ENCODE data around the gene CSTB. TPM values are rescaled to one million over a fixed set of nuclear protein-coding genes. Genes with fewer than 3 reads are reported as not detected.
A peak's percentile ranks its signal among the peaks of the same experiment; 100 is the strongest.

The CSTB gene
- polyA plus RNA-seq, 3 donors from 2014 or later, result 37.9 to 63.0 (median 52.2) TPM

DNA sequence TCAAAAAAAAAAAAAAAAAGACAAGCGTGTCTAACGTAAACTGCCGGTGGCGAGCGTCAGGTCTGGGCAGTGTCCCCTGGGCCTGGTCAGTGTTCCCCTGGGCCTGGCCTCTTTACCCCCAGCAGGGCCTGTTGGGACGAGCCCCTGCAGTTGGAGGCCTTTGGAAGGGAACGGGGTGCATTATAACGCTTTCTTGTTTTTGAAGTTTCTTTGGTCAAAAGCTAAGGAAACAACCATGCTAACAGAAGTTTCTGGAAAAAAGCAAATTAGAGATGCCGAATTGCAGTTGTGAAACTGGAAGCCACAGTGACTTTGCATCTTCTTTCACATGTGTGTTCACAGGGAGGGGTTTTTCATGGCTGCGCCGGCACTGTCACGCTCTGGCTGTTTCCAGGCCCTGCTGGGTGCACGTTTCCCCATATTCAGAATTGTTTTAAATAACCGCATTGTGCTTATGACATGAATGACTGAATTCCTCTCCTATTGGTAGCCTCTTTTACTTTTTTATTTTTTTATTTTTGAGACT is 29.2 kb upstream of the CSTB start:
- peaks cover 0 to 4% (median 2%) of the 10 kb centered on the region in 3 donors for H3K27me3 Mint-ChIP-seq (ENCODE audit: low read depth in 3 of 3)
- no peak for DNase-seq
- no peaks in the 10 kb centered on the region for H3K9me3 Mint-ChIP-seq
- H3K27ac Mint-ChIP-seq, result peak overlapping the region in 1 of 6 donors; percentile 20
- no peak overlapping the region for H3K4me3 Mint-ChIP-seq
- H3K36me3 Mint-ChIP-seq, result peaks cover 0 to 18% (median 5%) of the 10 kb centered on the region in 3 donors
- peaks cover 0 to 5% of the 10 kb centered on the region in 2 donors for H3K4me1 Mint-ChIP-seq

DNA sequence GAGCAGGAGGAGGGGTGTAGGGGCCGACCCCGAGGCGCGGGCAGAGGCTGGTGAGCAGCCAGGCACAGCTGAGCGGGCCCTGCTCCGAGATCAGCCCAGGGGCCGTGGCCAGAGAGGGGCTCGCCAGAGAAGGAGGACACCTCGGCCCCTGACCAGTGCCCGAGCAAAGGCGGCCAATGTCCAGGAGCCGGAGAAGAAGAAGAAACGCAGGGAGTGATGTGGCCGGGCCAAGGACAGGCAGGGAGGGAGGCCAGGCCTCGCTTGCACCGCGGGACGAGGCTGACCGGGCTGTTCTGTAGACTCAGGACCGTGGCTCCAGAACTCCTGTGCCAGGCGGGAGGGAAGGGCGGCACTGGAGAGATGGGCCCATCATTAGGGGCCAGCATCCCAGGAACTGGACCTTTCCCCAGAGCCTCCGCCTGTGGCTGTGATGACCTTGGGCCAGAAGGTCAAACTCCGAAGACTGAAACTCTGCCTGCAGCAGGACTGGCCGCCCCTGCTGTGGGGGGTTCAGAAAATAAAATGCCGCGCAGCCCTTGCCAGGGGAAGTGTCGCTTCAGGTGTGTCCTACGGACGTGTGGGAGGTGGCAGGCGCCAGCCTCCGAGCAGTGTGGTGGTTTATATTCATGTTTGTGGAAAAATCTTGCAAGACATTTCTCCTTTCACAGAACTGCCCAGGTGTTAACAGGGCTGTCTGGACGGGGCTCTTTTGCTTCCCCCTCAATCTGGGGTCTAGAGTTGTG is 27.6 kb upstream of the CSTB start:
- Mint-ChIP-seq H3K27me3 (ENCODE audit: low read depth in 3 of 3) (peaks cover 0 to 4% (median 2%) of the 10 kb centered on the region in 3 donors), H3K27ac (no peak overlapping the region), H3K36me3 (peaks cover 3 to 22% (median 5%) of the 10 kb centered on the region in 3 donors), H3K9me3 (no peaks in the 10 kb centered on the region), H3K4me1 (peaks cover 0 to 5% of the 10 kb centered on the region in 2 donors), H3K4me3 (no peak overlapping the region)
- DNase-seq, result no peak

DNA sequence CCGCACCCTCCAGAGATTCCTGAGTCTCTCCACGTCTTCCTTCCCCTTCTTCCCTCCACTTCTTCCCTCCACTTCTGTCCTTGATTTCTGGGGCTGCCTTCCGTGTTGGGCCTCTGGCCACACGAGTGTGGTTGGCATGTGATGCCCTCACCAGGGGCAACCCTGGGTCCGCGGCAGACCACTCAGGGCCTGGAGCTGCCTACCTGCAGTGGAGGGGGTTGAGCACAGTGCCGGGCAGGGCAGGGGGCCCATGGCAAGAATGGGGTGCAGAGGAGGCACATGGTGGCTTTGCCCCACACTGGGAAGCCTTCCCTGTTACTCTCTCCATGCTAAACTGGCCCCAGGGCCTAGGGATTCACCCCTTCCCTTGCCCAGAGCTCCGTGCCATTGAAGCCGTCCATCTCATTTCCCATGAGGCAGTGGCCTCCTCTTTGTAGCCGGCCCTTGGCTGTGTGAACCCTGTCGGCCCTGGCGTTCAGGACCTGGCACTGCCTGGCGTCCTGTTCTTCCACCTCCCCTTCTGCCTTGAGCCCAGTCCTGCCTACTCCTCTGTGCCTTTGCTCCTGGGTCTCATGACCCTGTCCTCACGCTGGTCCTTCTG is 26.7 kb upstream of the CSTB start:
- Mint-ChIP-seq H3K27ac (peak overlapping the region in 1 of 6 donors; percentile 11), H3K36me3 (peaks cover 3 to 27% (median 5%) of the 10 kb centered on the region in 3 donors), H3K4me3 (no peak overlapping the region), H3K9me3 (no peaks in the 10 kb centered on the region), H3K27me3 (ENCODE audit: low read depth in 3 of 3) (peaks cover 0 to 4% (median 3%) of the 10 kb centered on the region in 3 donors), H3K4me1 (peaks cover 0 to 5% of the 10 kb centered on the region in 2 donors)
- DNase-seq, result no peak

- no peak for DNase-seq
- no peak overlapping the region for H3K4me3 Mint-ChIP-seq
- peaks cover 1 to 4% (median 3%) of the 10 kb centered on the region in 3 donors for H3K27me3 Mint-ChIP-seq (ENCODE audit: low read depth in 3 of 3)
- peak overlapping the region in 1 of 6 donors; percentile 21 for H3K27ac Mint-ChIP-seq
- H3K36me3 Mint-ChIP-seq, result peaks cover 3 to 42% (median 5%) of the 10 kb centered on the region in 3 donors
- H3K9me3 Mint-ChIP-seq, result no peaks in the 10 kb centered on the region
- H3K4me1 Mint-ChIP-seq, result peaks cover 0 to 3% of the 10 kb centered on the region in 2 donors
Observed at GRCh38 chr21:43801006-43801783, 25.1 kb upstream of the CSTB start.

- H3K27me3 Mint-ChIP-seq (ENCODE audit: low read depth in 3 of 3), result peaks cover 1 to 4% (median 1%) of the 10 kb centered on the region in 3 donors
- no peak overlapping the region for H3K4me3 Mint-ChIP-seq
- H3K9me3 Mint-ChIP-seq, result no peaks in the 10 kb centered on the region
- peaks cover 3 to 42% (median 5%) of the 10 kb centered on the region in 3 donors for H3K36me3 Mint-ChIP-seq
- H3K4me1 Mint-ChIP-seq, result no peaks in the 10 kb centered on the region
- no peak for DNase-seq
- peak overlapping the region in 1 of 6 donors; percentile 21 for H3K27ac Mint-ChIP-seq
Observed at GRCh38 chr21:43800566-43800965, 24.5 kb upstream of the CSTB start.

- H3K27ac Mint-ChIP-seq, result no peak overlapping the region
- no peak overlapping the region for H3K4me3 Mint-ChIP-seq
- peaks cover 1 to 4% (median 2%) of the 10 kb centered on the region in 3 donors for H3K27me3 Mint-ChIP-seq (ENCODE audit: low read depth in 3 of 3)
- H3K9me3 Mint-ChIP-seq, result no peaks in the 10 kb centered on the region
- H3K36me3 Mint-ChIP-seq, result peaks cover 3 to 44% (median 7%) of the 10 kb centered on the region in 3 donors
- DNase-seq, result no peak
- peaks cover 0 to 2% of the 10 kb centered on the region in 2 donors for H3K4me1 Mint-ChIP-seq
Observed at GRCh38 chr21:43800124-43800523, 24.0 kb upstream of the CSTB start.

GRCh38 chr21:43799301-43799840 is 23.3 kb upstream of the CSTB start:
- H3K4me1 Mint-ChIP-seq, result peaks cover 0 to 3% of the 10 kb centered on the region in 2 donors
- DNase-seq, result no peak
- H3K4me3 Mint-ChIP-seq, result no peak overlapping the region
- H3K27ac Mint-ChIP-seq, result no peak overlapping the region
- peaks cover 1 to 4% (median 2%) of the 10 kb centered on the region in 3 donors for H3K27me3 Mint-ChIP-seq (ENCODE audit: low read depth in 3 of 3)
- H3K36me3 Mint-ChIP-seq, result peaks cover 3 to 46% (median 10%) of the 10 kb centered on the region in 3 donors
- H3K9me3 Mint-ChIP-seq, result no peaks in the 10 kb centered on the region

GRCh38 chr21:43797925-43798715 is 22.0 kb upstream of the CSTB start:
- Mint-ChIP-seq H3K9me3 (no peaks in the 10 kb centered on the region), H3K27me3 (ENCODE audit: low read depth in 3 of 3) (peaks cover 1 to 4% (median 2%) of the 10 kb centered on the region in 3 donors), H3K27ac (no peak overlapping the region), H3K4me1 (peaks cover 0 to 3% of the 10 kb centered on the region in 2 donors), H3K36me3 (peaks cover 7 to 45% (median 10%) of the 10 kb centered on the region in 3 donors), H3K4me3 (no peak overlapping the region)
- no peak for DNase-seq

- H3K36me3 Mint-ChIP-seq, result peaks cover 7 to 48% (median 10%) of the 10 kb centered on the region in 3 donors
- peaks cover 1 to 2% (median 2%) of the 10 kb centered on the region in 3 donors for H3K27me3 Mint-ChIP-seq (ENCODE audit: low read depth in 3 of 3)
- H3K27ac Mint-ChIP-seq, result no peak overlapping the region
- peaks cover 3% of the 10 kb centered on the region in 2 donors for H3K4me1 Mint-ChIP-seq
- H3K9me3 Mint-ChIP-seq, result no peaks in the 10 kb centered on the region
- no peak overlapping the region for H3K4me3 Mint-ChIP-seq
- no peak for DNase-seq
Observed at GRCh38 chr21:43797415-43797814, 21.3 kb upstream of the CSTB start.

GRCh38 chr21:43794857-43795256 is 18.7 kb upstream of the CSTB start:
- Mint-ChIP-seq H3K4me1 (peaks cover 21 to 25% of the 10 kb centered on the region in 2 donors), H3K27me3 (ENCODE audit: low read depth in 3 of 3) (peaks cover 0 to 5% (median 1%) of the 10 kb centered on the region in 3 donors), H3K9me3 (no peaks in the 10 kb centered on the region), H3K36me3 (peaks cover 5 to 36% (median 13%) of the 10 kb centered on the region in 3 donors), H3K4me3 (no peak overlapping the region), H3K27ac (no peak overlapping the region)
- no peak for DNase-seq

GRCh38 chr21:43794311-43794710 is 18.2 kb upstream of the CSTB start:
- Mint-ChIP-seq H3K4me3 (no peak overlapping the region), H3K27me3 (ENCODE audit: low read depth in 3 of 3) (peaks cover 0 to 5% (median 1%) of the 10 kb centered on the region in 3 donors), H3K4me1 (peaks cover 22 to 26% of the 10 kb centered on the region in 2 donors), H3K27ac (no peak overlapping the region), H3K36me3 (peaks cover 5 to 36% (median 13%) of the 10 kb centered on the region in 3 donors), H3K9me3 (no peaks in the 10 kb centered on the region)
- no peak for DNase-seq

GRCh38 chr21:43793243-43793642 is 17.1 kb upstream of the CSTB start:
- peaks cover 22 to 26% of the 10 kb centered on the region in 2 donors for H3K4me1 Mint-ChIP-seq
- H3K27me3 Mint-ChIP-seq (ENCODE audit: low read depth in 3 of 3), result peaks cover 0 to 11% (median 3%) of the 10 kb centered on the region in 3 donors
- no peak for DNase-seq
- H3K4me3 Mint-ChIP-seq, result no peak overlapping the region
- H3K27ac Mint-ChIP-seq, result no peak overlapping the region
- peaks cover 5 to 33% (median 10%) of the 10 kb centered on the region in 3 donors for H3K36me3 Mint-ChIP-seq
- no peaks in the 10 kb centered on the region for H3K9me3 Mint-ChIP-seq

All from immature natural killer cell (primary cell).